Measurements from ENCODE around the gene BRD3.
A peak's percentile ranks its signal among the peaks of the same experiment; 100 is the strongest.

The BRD3 gene

GRCh38 chr9:134035041-134036039, 32.5 kb downstream of the BRD3 start:
- DNase-seq: no peak

GRCh38 chr9:134034215-134035040, 33.4 kb downstream of the BRD3 start:
- no peak for DNase-seq

GRCh38 chr9:134033516-134034214, 34.2 kb downstream of the BRD3 start:
- DNase-seq: no peak

- DNase-seq: no peak
These were observed 35.2 kb downstream of the BRD3 start for GRCh38 chr9:134032456-134033222.

GRCh38 chr9:134031783-134032182, 36.0 kb downstream of the BRD3 start:
- no peak for DNase-seq

GRCh38 chr9:134030821-134031470, 36.9 kb downstream of the BRD3 start:
- DNase-seq: no peak

- DNase-seq: no peak
These were observed 38.3 kb downstream of the BRD3 start for GRCh38 chr9:134029248-134030226.

- no peak for DNase-seq
These were observed 39.1 kb downstream of the BRD3 start for GRCh38 chr9:134028575-134029247.

- DNase-seq: no peak
These were observed 39.8 kb downstream of the BRD3 start for GRCh38 chr9:134028076-134028475.

GRCh38 chr9:134027561-134027960, 40.3 kb downstream of the BRD3 start:
- DNase-seq: no peak

GRCh38 chr9:134026981-134027380, 40.8 kb downstream of the BRD3 start:
- no peak for DNase-seq

- DNase-seq: no peak
These were observed 41.2 kb downstream of the BRD3 start for GRCh38 chr9:134026581-134026980.

- peak; percentile 64 for DNase-seq
These were observed 42.0 kb downstream of the BRD3 start for GRCh38 chr9:134025606-134026541.

- DNase-seq: peak; percentile 96
These were observed 42.8 kb downstream of the BRD3 start, which contains the start of gene BRD3OS for GRCh38 chr9:134024828-134025605. BRD3OS (plus strand) TSS chr9:134025481; CDS start chr9:134026748, 1,267 bp downstream.

- DNase-seq: no peak
These were observed 43.5 kb downstream of the BRD3 start for GRCh38 chr9:134024214-134024792.

GRCh38 chr9:134014946-134015345, 52.9 kb downstream of the BRD3 start:
- DNase-seq: no peak

GRCh38 chr9:134011401-134011800, 56.4 kb downstream of the BRD3 start:
- no peak for DNase-seq

Data from CD4-positive, alpha-beta T cell treated with Interleukin-6 for 4 hours (primary cell).